Measurements from ENCODE around the gene RPL18. TPM values are rescaled to one million over a fixed set of nuclear protein-coding genes. Genes with fewer than 3 reads are reported as not detected.

Gene RPL18
- total RNA-seq, 2 experiments from 2014 or later: 1,968 to 2,008 TPM

- H3K36me3 Mint-ChIP-seq: peaks cover 7% of the 10 kb centered on the region
- no peak overlapping the region for H3K4me3 Mint-ChIP-seq
- peaks cover 29% of the 10 kb centered on the region for H3K4me1 Mint-ChIP-seq
Observed at GRCh38 chr19:48628486-48629296, 9.7 kb upstream of the RPL18 start.

DNA sequence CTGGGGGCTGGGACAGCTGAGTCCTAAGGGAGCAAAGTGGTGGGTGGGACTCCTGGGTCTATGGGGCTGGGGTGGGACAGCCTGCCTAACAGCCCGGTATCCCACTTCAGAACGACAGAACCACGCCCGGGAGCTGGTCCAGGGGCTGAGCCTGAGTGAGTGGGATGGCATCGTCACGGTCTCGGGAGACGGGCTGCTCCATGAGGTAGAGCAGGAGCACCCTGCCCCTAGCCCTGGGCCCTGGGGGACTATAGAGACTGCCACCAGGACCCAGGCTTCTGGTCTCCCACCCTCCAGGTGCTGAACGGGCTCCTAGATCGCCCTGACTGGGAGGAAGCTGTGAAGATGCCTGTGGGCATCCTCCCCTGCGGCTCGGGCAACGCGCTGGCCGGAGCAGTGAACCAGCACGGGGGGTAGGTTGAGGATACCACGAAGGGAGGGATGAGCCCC is 8.9 kb upstream of the RPL18 start:
- H3K36me3 Mint-ChIP-seq: peaks cover 12% of the 10 kb centered on the region
- no peak overlapping the region for H3K4me3 Mint-ChIP-seq
- no peak for DNase-seq
- no peaks in the 10 kb centered on the region for H3K27me3 Mint-ChIP-seq
- H3K9me3 Mint-ChIP-seq: no peaks in the 10 kb centered on the region
- no peak overlapping the region for H3K27ac Mint-ChIP-seq
- peaks cover 29% of the 10 kb centered on the region for H3K4me1 Mint-ChIP-seq

More at GRCh38 chr19:48628486-48629296, 9.7 kb upstream of the RPL18 start:
- DNase-seq: no peak
- Mint-ChIP-seq H3K27ac (no peak overlapping the region), H3K27me3 (no peaks in the 10 kb centered on the region), H3K9me3 (no peaks in the 10 kb centered on the region)

- Mint-ChIP-seq H3K4me1 (peaks cover 27% of the 10 kb centered on the region), H3K9me3 (no peaks in the 10 kb centered on the region), H3K36me3 (peaks cover 12% of the 10 kb centered on the region), H3K27me3 (no peaks in the 10 kb centered on the region), H3K27ac (peak overlapping the region; percentile 65), H3K4me3 (peak overlapping the region; percentile 25)
- DNase-seq: no peak
Observed at GRCh38 chr19:48627201-48627864, 8.4 kb upstream of the RPL18 start.

DNA sequence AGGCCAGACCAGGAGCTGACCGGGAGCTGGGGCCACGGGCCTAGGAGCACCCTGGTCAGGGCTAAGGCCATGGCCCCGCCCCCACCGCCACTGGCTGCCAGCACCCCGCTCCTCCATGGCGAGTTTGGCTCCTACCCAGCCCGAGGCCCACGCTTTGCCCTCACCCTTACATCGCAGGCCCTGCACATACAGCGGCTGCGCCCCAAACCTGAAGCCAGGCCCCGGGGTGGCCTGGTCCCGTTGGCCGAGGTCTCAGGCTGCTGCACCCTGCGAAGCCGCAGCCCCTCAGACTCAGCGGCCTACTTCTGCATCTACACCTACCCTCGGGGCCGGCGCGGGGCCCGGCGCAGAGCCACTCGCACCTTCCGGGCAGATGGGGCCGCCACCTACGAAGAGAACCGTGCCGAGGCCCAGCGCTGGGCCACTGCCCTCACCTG is 6.9 kb upstream of the RPL18 start:
- no peaks in the 10 kb centered on the region for H3K27me3 Mint-ChIP-seq
- H3K4me1 Mint-ChIP-seq: peaks cover 32% of the 10 kb centered on the region
- H3K9me3 Mint-ChIP-seq: no peaks in the 10 kb centered on the region
- H3K27ac Mint-ChIP-seq: no peak overlapping the region
- no peak overlapping the region for H3K4me3 Mint-ChIP-seq
- peaks cover 17% of the 10 kb centered on the region for H3K36me3 Mint-ChIP-seq
- DNase-seq: no peak

GRCh38 chr19:48624791-48625723 is 6.1 kb upstream of the RPL18 start:
- H3K27me3 Mint-ChIP-seq: no peaks in the 10 kb centered on the region
- H3K4me3 Mint-ChIP-seq: peak overlapping the region; percentile 85
- peaks cover 35% of the 10 kb centered on the region for H3K4me1 Mint-ChIP-seq
- no peaks in the 10 kb centered on the region for H3K9me3 Mint-ChIP-seq
- no peak for DNase-seq
- H3K27ac Mint-ChIP-seq: peak overlapping the region; percentile 93
- H3K36me3 Mint-ChIP-seq: peaks cover 19% of the 10 kb centered on the region

DNA sequence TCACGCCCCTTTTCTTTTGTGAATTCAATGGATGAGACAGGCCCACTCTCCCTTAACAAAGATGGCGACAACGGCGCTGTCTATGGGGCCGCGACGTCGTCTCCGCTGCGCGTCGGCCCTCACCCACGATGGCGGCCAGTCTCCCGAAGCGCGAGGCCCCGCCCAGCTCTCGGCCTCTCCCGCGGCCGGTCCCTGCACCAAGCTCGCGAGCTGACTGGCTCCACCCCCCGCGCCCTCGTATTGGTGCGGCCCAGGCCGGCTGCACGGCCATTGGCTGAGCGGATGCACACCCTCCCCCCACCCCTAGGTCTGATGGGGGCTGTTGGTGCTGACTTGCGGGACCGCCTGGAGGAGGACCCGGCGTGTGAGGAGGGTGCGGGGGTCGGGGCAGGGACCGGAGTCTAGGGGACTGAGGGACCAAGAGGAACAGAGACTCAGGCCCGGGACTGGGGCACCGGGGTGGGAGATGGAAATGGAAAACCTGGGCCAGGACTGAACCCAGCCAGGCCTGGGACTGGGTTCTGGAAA is 5.2 kb upstream of the RPL18 start:
- H3K4me3 Mint-ChIP-seq: peak overlapping the region; percentile 85
- H3K9me3 Mint-ChIP-seq: no peaks in the 10 kb centered on the region
- peak overlapping the region; percentile 93 for H3K27ac Mint-ChIP-seq
- DNase-seq: peak; percentile 100
- H3K4me1 Mint-ChIP-seq: peaks cover 42% of the 10 kb centered on the region
- peaks cover 19% of the 10 kb centered on the region for H3K36me3 Mint-ChIP-seq
- no peaks in the 10 kb centered on the region for H3K27me3 Mint-ChIP-seq

GRCh38 chr19:48623556-48624066 is 4.6 kb upstream of the RPL18 start:
- H3K4me1 Mint-ChIP-seq: peaks cover 42% of the 10 kb centered on the region
- peak overlapping the region; percentile 93 for H3K27ac Mint-ChIP-seq
- H3K4me3 Mint-ChIP-seq: peak overlapping the region; percentile 85
- H3K27me3 Mint-ChIP-seq: no peaks in the 10 kb centered on the region
- peaks cover 25% of the 10 kb centered on the region for H3K36me3 Mint-ChIP-seq
- no peak for DNase-seq
- no peaks in the 10 kb centered on the region for H3K9me3 Mint-ChIP-seq

DNA sequence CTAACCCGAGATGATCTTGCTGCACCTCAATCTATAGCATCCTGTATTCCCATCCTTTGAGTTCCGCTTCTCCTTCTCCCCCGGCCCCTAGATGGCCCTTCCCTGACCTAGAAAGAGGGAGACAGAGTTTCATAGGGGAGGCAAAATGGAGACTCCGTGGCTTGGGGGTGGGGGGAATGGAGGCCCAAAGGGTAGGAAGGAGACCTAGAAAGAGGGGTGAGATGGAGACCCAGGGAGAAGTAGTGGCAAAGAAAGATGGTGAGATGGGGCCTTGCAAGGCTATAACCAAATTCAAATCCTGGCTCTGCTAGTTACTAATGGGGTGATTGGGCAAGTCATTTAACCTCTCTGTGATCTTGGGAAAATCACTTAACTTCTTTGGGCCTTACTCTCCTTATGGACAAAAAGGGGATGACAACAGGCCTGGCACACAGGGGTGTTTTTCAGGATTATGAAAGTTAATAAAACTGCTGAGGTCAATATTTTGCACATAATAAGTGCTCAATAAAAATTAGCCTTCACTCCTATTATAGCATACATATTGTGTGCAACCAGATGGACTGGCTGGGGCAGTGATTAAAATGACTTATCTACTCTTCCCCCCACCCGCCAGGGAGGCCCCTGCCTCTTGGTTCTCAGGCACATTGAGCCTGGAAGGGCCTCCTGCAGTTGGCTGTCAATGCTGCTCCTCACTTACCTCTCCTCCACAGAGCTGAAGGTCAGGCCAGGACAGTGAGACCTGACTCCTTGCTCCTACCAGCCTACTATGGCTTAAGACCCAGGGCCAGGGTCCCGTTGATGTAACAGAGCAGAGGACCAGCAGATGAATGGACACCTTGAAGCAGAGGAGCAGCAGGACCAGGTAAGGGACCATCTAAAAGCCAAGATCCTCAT is 961 bp upstream of the RPL18 start:
- Mint-ChIP-seq H3K27me3 (no peaks in the 10 kb centered on the region), H3K4me3 (peak overlapping the region; percentile 97), H3K4me1 (peaks cover 41% of the 10 kb centered on the region), H3K36me3 (peaks cover 53% of the 10 kb centered on the region), H3K27ac (peak overlapping the region; percentile 99), H3K9me3 (no peaks in the 10 kb centered on the region)
- no peak for DNase-seq

DNA sequence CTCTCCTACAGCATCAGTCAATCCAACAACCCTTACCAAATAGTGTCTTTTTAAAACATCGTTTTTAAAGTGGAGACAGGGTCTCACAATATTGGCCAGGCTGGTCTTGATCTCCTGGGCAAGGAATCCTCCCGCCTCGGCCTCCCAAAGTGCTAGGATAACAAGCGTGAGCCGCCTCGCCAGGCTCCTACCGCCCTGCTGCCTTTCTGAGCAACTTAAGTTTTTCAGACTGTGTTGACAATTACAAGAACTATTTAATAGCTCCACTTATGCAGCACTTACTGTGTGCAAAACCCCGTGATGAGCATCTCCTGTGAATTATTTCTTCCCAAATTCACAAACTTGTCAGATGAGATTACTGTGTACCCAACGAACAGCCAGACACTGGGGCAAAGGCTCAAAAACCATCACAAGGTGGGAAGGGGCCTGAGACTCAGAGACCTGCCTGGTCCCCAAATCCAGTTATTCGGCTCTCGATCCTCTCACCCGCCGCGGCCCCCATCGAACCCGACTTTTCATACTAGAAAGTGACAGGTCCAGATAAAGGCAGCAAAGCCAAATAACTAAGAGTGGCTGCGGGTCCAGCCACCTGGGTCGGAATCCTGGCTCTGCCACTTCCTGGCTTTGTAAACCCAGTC is 581 bp downstream of the RPL18 start:
- Mint-ChIP-seq H3K27me3 (no peaks in the 10 kb centered on the region), H3K9me3 (no peaks in the 10 kb centered on the region), H3K4me1 (peaks cover 36% of the 10 kb centered on the region), H3K4me3 (peak overlapping the region; percentile 97), H3K36me3 (peaks cover 57% of the 10 kb centered on the region), H3K27ac (peak overlapping the region; percentile 99)
- DNase-seq: no peak

- Mint-ChIP-seq H3K27me3 (no peaks in the 10 kb centered on the region), H3K4me3 (peak overlapping the region; percentile 97), H3K9me3 (no peaks in the 10 kb centered on the region), H3K36me3 (peaks cover 56% of the 10 kb centered on the region), H3K4me1 (peaks cover 32% of the 10 kb centered on the region), H3K27ac (peak overlapping the region; percentile 99)
- DNase-seq: no peak
Observed at GRCh38 chr19:48617146-48617937, 1.6 kb downstream of the RPL18 start.

DNA sequence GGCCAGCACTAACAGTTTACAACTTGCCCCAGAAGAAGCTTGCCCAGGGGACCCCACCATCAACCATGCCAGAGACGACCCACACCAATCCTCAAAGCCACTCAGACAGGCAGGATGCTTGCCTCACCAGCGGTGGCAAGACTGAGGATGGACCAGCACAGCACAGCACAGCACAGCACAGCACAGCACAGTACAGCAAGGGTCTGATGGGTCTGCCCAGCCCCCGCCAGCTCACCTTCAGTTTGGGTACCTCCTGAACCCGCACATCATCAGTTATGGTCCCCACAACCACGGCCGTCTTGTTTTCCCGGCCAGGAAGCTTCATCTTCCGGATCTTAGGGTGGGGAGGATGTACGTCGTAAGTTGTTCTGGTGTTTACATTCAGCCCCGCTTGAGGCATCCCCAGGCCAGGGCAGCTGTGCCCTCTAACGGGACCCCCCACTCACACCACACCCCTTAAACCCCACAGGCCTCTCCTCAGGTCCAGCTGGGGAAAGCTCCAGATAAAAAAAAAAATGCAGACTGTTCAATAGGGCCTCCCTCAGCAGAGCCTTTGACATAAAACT is 2.4 kb downstream of the RPL18 start:
- H3K4me3 Mint-ChIP-seq: peak overlapping the region; percentile 97
- peaks cover 28% of the 10 kb centered on the region for H3K4me1 Mint-ChIP-seq
- H3K27ac Mint-ChIP-seq: peak overlapping the region; percentile 99
- H3K36me3 Mint-ChIP-seq: peaks cover 53% of the 10 kb centered on the region
- DNase-seq: no peak
- no peaks in the 10 kb centered on the region for H3K9me3 Mint-ChIP-seq
- no peaks in the 10 kb centered on the region for H3K27me3 Mint-ChIP-seq

GRCh38 chr19:48616041-48616436 is 2.9 kb downstream of the RPL18 start:
- no peak for DNase-seq
- Mint-ChIP-seq H3K9me3 (no peaks in the 10 kb centered on the region), H3K36me3 (peaks cover 50% of the 10 kb centered on the region), H3K4me1 (peaks cover 25% of the 10 kb centered on the region), H3K27ac (peak overlapping the region; percentile 99), H3K27me3 (no peaks in the 10 kb centered on the region), H3K4me3 (peak overlapping the region; percentile 97)

Data from activated naive CD8-positive, alpha-beta T cell treated with anti-CD3 and anti-CD28 coated beads for 36 hours (primary cell).